ENCODE measurements around the gene STAT5B.
"Not testable (repeated sequence)": the region's sequence is repeated elsewhere in the genome, so short reads cannot be mapped to it uniquely, and the experiment has no call there.

The STAT5B gene

GRCh38 chr17:42305543-42306384 is 29.6 kb upstream of the STAT5B start:
- DNase-seq: no peak

DNA sequence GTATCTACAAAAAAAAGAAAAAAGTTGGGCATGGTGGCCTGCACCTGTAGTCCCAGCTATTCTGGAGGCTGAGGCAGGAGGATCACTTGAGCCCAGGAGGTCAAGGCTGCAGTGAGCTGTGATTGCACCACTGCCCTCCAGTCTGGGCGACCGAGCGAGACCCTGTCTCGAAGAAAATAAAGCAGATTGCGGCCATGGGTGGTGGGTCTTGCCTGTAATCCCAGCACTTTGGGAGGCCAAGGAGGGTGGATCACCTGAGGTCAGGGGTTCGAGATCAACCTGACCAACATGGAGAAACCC is 28.8 kb upstream of the STAT5B start:
- not testable (repeated sequence) for DNase-seq

- DNase-seq: no peak
Measured at GRCh38 chr17:42304187-42305030, 28.2 kb upstream of the STAT5B start.

- DNase-seq: no peak
Measured at GRCh38 chr17:42303694-42304093, 27.5 kb upstream of the STAT5B start.

DNA sequence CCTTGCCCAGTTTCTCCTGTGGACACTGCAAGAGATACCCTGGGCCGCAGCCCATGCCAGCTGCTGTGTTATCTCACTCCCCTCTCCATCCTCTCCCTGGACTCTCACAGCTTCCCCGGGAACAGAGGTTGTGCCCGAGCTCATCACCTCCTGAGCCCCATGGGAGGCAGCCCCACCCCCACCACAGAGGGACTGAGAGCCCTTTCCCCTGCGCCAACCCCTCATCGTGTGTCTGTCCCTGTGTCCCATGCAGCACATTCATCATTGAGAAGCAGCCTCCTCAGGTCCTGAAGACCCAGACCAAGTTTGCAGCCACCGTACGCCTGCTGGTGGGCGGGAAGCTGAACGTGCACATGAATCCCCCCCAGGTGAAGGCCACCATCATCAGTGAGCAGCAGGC is 24.8 kb upstream of the STAT5B start:
- no peak for DNase-seq

- DNase-seq: not testable (repeated sequence)
Measured at GRCh38 chr17:42299913-42300312, 23.7 kb upstream of the STAT5B start.

DNA sequence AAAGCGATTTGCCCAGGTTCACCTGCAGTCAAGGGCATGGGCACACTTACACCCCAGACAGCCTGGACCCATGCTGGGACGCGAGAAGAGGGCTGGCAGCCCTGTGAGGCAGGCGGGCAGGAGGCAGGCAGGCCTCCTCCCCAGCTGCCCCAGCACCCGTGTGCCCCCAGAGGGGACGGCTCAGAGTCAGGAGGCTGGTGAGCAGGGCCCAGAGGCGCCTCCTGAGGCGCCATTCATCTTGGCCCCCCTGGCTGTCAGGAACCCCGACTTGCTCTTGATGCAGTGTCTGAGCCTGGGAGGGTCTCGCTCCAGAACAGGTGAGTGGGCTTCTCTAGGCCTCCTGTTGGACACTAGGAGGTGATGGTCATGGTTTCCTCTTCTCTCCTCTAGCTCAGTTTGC is 23.2 kb upstream of the STAT5B start:
- not testable (repeated sequence) for DNase-seq

- DNase-seq: not testable (repeated sequence)
Measured at GRCh38 chr17:42297775-42298174, 21.6 kb upstream of the STAT5B start.

DNA sequence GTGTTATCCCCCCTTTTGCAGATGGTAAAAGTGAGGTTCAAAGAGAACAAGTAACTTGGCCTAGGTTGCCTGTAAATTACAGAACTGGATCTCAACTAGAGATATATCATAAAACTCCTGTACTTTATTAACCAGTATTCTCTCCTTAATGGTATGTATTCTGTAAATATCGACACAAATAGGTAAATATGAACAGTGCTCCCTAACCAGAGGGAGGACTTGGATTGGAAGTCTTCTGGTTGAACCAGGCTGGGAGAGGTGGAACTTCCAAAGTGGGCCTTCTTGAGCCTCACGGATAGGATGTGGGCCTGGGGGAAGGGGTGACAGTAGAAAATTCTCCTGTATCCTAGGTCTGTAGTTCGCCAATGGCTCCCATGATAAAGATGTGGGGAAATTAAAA is 19.8 kb upstream of the STAT5B start:
- DNase-seq: no peak

- no peak for DNase-seq
Measured at GRCh38 chr17:42294469-42295398, 18.5 kb upstream of the STAT5B start.

DNA sequence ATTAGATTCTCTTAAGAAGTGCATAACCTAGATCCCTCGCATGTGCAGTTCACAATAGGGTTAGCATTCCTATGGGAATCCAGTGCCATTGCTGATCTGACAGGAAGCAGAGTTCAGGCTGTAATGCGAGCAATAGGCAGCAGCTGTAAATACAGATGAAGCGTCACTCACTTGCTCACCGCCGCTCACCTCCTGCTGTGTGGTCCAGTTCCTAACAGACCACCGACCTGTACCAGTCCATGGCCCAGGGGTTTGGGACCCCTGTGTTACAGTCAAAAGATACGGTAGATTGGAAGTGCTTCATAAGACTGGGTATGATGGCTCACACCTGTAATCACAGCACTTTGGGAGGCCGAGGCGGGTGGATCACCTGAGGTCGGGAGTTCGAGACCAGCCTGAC is 14.9 kb upstream of the STAT5B start:
- no peak for DNase-seq

DNA sequence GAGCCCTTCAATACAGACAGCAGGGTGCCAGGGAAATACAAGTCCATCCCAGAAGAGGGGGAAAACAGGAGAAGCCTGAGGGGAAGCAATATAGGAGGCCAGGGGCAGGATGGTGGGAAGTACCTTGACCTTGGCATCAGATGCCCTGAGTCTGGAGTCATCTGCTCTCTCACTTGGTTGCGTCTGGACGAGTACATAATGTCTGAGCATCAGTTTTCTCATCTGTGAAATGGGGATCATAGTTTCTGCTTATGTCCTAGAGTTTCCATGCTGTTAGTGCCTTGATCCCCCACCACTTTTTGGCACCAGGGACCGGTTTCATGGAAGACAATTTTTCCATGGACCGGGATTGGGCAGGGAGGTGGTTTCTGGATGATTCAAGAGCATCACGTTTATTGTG is 14.4 kb upstream of the STAT5B start:
- DNase-seq: no peak

DNA sequence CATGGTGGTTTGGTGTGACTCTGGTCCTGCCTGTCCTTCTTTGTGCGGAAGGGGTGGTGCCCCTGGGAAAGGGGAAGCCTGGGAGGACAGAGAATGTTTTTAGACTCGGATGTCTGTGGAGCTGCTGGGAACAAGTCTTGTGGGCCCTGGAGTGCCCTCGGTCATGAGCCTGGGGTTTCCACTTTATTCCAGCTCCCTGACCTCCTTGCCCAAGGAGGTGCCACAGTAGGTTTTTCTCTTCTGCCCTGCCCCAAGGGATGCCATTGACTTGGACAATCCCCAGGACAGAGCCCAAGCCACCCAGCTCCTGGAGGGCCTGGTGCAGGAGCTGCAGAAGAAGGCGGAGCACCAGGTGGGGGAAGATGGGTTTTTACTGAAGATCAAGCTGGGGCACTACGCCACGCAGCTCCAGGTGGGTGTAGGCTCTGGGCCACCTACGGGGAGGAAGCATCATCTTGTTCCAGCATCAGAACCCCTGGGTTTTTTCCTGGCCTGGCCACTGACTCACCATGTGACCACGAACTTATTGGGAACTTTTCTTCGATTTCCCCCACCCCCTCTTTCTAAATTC is 13.5 kb upstream of the STAT5B start:
- no peak for DNase-seq

- no peak for DNase-seq
Measured at GRCh38 chr17:42288803-42289610, 12.8 kb upstream of the STAT5B start.

DNA sequence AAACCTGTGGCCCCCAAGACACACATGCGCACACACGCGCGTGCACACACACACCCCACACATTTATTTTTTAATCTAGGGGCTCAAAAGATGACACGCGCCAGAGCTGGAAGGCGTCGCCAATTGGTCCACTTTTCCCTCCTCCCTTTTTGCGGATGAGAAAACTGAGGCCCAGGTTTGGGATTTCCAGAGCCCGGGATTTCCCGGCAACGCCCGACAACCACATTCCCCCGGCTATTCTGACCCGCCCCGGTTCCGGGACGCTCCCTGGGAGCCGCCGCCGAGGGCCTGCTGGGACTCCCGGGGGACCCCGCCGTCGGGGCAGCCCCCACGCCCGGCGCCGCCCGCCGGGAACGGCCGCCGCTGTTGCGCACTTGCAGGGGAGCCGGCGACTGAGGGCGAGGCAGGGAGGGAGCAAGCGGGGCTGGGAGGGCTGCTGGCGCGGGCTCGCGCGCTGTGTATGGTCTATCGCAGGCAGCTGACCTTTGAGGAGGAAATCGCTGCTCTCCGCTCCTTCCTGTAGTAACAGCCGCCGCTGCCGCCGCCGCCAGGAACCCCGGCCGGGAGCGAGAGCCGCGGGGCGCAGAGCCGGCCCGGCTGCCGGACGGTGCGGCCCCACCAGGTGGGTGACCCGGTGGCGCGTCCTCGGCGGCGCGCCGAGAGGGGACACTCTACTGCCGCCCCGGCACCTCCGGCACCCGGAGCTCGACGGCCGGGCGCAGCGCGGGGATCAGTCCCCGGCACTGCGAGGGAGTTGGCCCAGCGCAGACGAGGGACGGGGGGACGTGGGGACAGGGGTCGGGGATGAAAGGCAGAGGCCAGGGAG is 12.0 kb upstream of the STAT5B start, which contains the start of gene STAT5A:
Gene STAT5A (plus strand): TSS at position 522 of the 826 bp plus-strand sequence. CDS start 914 bp downstream, outside the sequence.
- no peak for DNase-seq

DNA sequence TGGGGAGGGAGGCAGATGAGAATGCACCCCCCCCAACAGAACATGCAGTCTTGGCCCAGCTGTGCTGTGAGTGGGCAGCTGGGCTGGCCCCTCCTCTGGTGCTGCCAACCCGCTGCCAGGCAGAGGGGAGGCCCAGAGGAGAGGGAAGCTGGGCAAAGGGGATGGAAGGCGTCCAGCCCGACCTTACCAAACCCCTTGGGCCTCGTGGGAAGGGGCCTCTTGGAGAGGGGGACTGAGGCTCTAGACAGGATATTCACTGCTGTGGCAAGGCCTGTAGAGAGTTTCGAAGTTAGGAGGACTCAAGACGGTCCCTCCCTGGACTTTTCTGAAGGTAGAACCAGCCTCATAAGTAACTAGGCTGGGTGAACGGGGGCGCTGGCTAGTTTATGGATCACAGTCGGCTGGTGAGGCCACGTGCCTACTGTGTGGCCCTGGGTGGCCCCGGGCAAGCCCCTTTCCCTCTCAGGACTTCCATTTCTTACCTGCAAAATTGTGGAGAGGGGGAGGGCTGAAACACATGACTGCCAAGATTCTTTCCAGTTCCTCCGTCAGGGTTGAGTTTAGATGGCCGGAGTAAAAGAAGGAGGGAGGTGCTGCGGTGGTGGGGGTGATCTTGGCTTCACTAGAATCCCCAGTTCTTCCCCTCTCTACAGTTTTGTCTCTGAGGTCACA is 11.2 kb upstream of the STAT5B start:
- no peak for DNase-seq

DNA sequence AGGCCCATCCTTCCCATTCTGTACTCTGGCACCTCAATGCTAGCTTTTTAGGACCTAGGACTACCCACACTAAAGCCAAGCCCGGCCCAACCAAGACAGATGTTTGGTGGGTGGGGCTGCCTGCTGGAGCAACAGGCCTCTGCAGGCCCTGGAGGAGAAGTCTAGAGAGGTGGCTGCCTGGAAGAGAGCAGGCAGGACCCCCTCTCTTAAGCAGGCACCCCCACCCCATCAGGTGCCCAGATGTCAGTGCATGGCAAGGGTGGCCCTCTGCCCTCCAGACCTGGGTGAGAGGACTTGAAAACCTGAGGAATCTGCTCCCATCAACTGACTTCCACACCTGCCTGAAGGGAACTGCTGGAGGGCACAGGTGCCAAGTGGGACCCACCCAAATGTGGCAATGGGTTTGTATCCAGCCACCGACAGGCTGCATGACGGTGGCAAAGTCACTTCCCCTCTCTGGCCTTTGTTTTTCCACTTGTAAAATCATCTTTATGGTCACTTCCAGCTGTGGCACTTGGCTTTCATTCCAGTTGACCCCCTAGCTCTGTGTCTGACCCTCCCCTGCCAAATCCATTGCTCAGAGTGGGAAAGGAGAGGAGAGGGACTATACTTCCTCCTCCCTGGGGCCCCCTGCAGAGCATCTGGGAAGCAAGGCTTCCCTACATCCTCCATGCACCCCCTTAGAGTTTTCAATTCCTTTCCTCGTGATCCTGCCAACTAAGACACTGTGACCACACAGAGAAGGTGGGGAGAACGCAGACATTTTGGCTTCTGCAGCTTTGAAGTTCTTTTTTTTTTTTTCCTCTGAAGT is 10.4 kb upstream of the STAT5B start:
- no peak for DNase-seq

- no peak for DNase-seq
Measured at GRCh38 chr17:42285346-42286050, 9.3 kb upstream of the STAT5B start.

GRCh38 chr17:42284566-42284965 is 8.4 kb upstream of the STAT5B start:
- DNase-seq: no peak

Measured in NCI-H1930 (cell line).